Measurements from ENCODE around the gene OR7A5. TPM values are rescaled to one million over a fixed set of nuclear protein-coding genes. Genes with fewer than 3 reads are reported as not detected.
"Not testable (repeated sequence)": the region's sequence is repeated elsewhere in the genome, so short reads cannot be mapped to it uniquely, and the experiment has no call there.

The OR7A5 gene
- total RNA-seq, 2 experiments from 2014 or later: not detected

- DNase-seq (ENCODE audit: low spot score): no peak
Observed at GRCh38 chr19:14779151-14779550, 55.8 kb downstream of the OR7A5 start.

GRCh38 chr19:14778110-14778845 lies 56.7 kb downstream of the OR7A5 start, which contains the start of gene ADGRE2:
TSS of gene ADGRE2 (minus strand) at chr19:14778560. CDS start at chr19:14776756, 1,804 bp downstream.
- H3K4me3 ChIP-seq (ENCODE audit: low read depth, low read length, poor library complexity, severe bottlenecking); BruUV-seq (replicated peaks); DNase-seq (ENCODE audit: low spot score); intact Hi-C loops (cut with micrococcal nuclease; ENCODE audit: unreplicated experiment); H3K4me2 ChIP-seq (ENCODE audit: low read length); H3K36me3 ChIP-seq (ENCODE audit: insufficient read depth, low read length); CTCF ChIA-PET (ENCODE audit: unreplicated experiment); H3K9me2 ChIP-seq (ENCODE audit: insufficient read depth, low read length); H3K4me1 ChIP-seq (ENCODE audit: insufficient read depth, low read length, poor library complexity, severe bottlenecking); H3K27ac ChIP-seq (ENCODE audit: low read depth, low read length, poor library complexity, severe bottlenecking); H2AFZ ChIP-seq (ENCODE audit: low read length); H3K9me3 ChIP-seq (ENCODE audit: low read length); H4K20me1 ChIP-seq (ENCODE audit: insufficient read depth, low read length); POLR2A ChIA-PET; H3K79me2 ChIP-seq (ENCODE audit: insufficient read depth, low read depth, low read length): not testable (repeated sequence)

More at GRCh38 chr19:14779151-14779550, 55.8 kb downstream of the OR7A5 start:
- BruUV-seq (replicated peaks): no TSS peak
- ChIA-PET CTCF (ENCODE audit: unreplicated experiment) (no interaction called here), POLR2A (no interaction called here)
- Histone ChIP-seq H3K4me1 (ENCODE audit: insufficient read depth, low read length, poor library complexity, severe bottlenecking) (peaks cover 5% of the 10 kb centered on the region), H3K4me3 (ENCODE audit: low read depth, low read length, poor library complexity, severe bottlenecking) (no peak overlapping the region), H2AFZ (ENCODE audit: low read length) (no peak overlapping the region), H3K36me3 (ENCODE audit: insufficient read depth, low read length) (no peaks in the 10 kb centered on the region), H3K79me2 (ENCODE audit: insufficient read depth, low read depth, low read length) (no peaks in the 10 kb centered on the region), H3K4me2 (ENCODE audit: low read length) (no peak overlapping the region), H3K9me2 (ENCODE audit: insufficient read depth, low read length) (no peaks in the 10 kb centered on the region), H3K9me3 (ENCODE audit: low read length) (no peaks in the 10 kb centered on the region), H4K20me1 (ENCODE audit: insufficient read depth, low read length) (no peaks in the 10 kb centered on the region), H3K27ac (ENCODE audit: low read depth, low read length, poor library complexity, severe bottlenecking) (no peak overlapping the region)
- intact Hi-C loops (cut with micrococcal nuclease; ENCODE audit: unreplicated experiment): no loop called here
- TF ChIP-seq, protein P1, sequence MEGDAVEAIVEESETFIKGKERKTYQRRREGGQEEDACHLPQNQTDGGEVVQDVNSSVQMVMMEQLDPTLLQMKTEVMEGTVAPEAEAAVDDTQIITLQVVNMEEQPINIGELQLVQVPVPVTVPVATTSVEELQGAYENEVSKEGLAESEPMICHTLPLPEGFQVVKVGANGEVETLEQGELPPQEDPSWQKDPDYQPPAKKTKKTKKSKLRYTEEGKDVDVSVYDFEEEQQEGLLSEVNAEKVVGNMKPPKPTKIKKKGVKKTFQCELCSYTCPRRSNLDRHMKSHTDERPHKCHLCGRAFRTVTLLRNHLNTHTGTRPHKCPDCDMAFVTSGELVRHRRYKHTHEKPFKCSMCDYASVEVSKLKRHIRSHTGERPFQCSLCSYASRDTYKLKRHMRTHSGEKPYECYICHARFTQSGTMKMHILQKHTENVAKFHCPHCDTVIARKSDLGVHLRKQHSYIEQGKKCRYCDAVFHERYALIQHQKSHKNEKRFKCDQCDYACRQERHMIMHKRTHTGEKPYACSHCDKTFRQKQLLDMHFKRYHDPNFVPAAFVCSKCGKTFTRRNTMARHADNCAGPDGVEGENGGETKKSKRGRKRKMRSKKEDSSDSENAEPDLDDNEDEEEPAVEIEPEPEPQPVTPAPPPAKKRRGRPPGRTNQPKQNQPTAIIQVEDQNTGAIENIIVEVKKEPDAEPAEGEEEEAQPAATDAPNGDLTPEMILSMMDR (conservative IDR thresholded peaks at IDR 0.05; ENCODE audit: low read length): no peak
- TF ChIP-seq EZH2phosphoT487 (IDR thresholded peaks at IDR 0.05; ENCODE audit: borderline replicate concordance, low read depth, low read length): no peak

DNA sequence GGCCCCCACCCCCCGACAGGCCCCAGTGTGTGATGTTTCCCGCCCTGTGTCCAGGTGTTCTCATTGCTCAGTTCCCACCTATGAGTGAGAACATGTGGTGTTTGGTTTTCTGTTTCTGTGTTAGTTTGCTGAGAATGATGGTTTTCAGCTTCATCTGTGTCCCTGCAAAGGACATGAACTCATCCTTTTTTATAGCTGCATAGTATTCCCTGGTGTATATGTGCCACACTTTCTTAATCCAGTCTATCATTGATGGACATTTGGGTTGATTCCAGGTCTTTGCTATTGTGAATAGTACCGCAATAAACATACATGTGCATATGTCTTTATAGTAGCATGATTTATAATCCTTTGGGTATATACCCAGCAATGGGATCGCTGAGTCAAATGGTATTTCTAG lies 57.3 kb downstream of the OR7A5 start:
- intact Hi-C loops (cut with micrococcal nuclease; ENCODE audit: unreplicated experiment); CTCF ChIA-PET (ENCODE audit: unreplicated experiment); BruUV-seq (replicated peaks); H3K27ac ChIP-seq (ENCODE audit: low read depth, low read length, poor library complexity, severe bottlenecking); H3K36me3 ChIP-seq (ENCODE audit: insufficient read depth, low read length); POLR2A ChIA-PET; H2AFZ ChIP-seq (ENCODE audit: low read length); H3K79me2 ChIP-seq (ENCODE audit: insufficient read depth, low read depth, low read length); H3K9me3 ChIP-seq (ENCODE audit: low read length); H3K9me2 ChIP-seq (ENCODE audit: insufficient read depth, low read length); H4K20me1 ChIP-seq (ENCODE audit: insufficient read depth, low read length); DNase-seq (ENCODE audit: low spot score); H3K4me2 ChIP-seq (ENCODE audit: low read length); H3K4me3 ChIP-seq (ENCODE audit: low read depth, low read length, poor library complexity, severe bottlenecking); H3K4me1 ChIP-seq (ENCODE audit: insufficient read depth, low read length, poor library complexity, severe bottlenecking): not testable (repeated sequence)

Small RNAs within 50 kb of the gene (small RNA-seq; reads per million reads assigned to genes)
- not detected for gene AC005255.1

Other genes starting within 250 kb of the OR7A5 start
- gene ADGRE3, start 160.3 kb downstream of the OR7A5 start, total RNA-seq (2014; rRNA removed; shearing (Covaris generic)): not detected in 2 replicates
- gene ADGRE3, start 160.3 kb downstream of the OR7A5 start, total RNA-seq (2022): not detected in 2 replicates
- gene ZNF333, start 145.1 kb downstream of the OR7A5 start, total RNA-seq (2014; rRNA removed; shearing (Covaris generic)): 26.1 and 27.3 TPM in 2 replicates
- 25.0 and 30.8 TPM in 2 replicates for gene ZNF333, start 145.1 kb downstream of the OR7A5 start, total RNA-seq (2022)
- gene ADGRE2, start 56.6 kb downstream of the OR7A5 start, total RNA-seq (2014; rRNA removed; shearing (Covaris generic)): not detected in 2 replicates
- 0.11 TPM in 1 of 2 replicates, not detected in the other for gene ADGRE2, start 56.6 kb downstream of the OR7A5 start, total RNA-seq (2022)
- not detected in 2 replicates for gene OR7C1, start within 50 bp of the OR7A5 start, total RNA-seq (2014; rRNA removed; shearing (Covaris generic))
- gene OR7C1, start within 50 bp of the OR7A5 start, total RNA-seq (2022): not detected in 2 replicates
- gene OR7A10, start 13.7 kb upstream of the OR7A5 start, total RNA-seq (2014; rRNA removed; shearing (Covaris generic)): not detected in 2 replicates
- not detected in 2 replicates for gene OR7A10, start 13.7 kb upstream of the OR7A5 start, total RNA-seq (2022)
- not detected in 2 replicates for gene OR7A17, start 50.9 kb upstream of the OR7A5 start, total RNA-seq (2014; rRNA removed; shearing (Covaris generic))
- gene OR7A17, start 50.9 kb upstream of the OR7A5 start, total RNA-seq (2022): not detected in 2 replicates
- not detected in 2 replicates for gene OR7C2, start 106.3 kb upstream of the OR7A5 start, total RNA-seq (2014; rRNA removed; shearing (Covaris generic))
- not detected in 2 replicates for gene OR7C2, start 106.3 kb upstream of the OR7A5 start, total RNA-seq (2022)
- not detected in 2 replicates for gene SLC1A6, start 144.7 kb upstream of the OR7A5 start, total RNA-seq (2014; rRNA removed; shearing (Covaris generic))
- gene SLC1A6, start 144.7 kb upstream of the OR7A5 start, total RNA-seq (2022): not detected in 2 replicates
- not detected in 2 replicates for gene CASP14, start 214.3 kb upstream of the OR7A5 start, total RNA-seq (2014; rRNA removed; shearing (Covaris generic))
- gene CASP14, start 214.3 kb upstream of the OR7A5 start, total RNA-seq (2022): not detected in 2 replicates
- not detected in 2 replicates for gene OR1I1, start 247.0 kb upstream of the OR7A5 start, total RNA-seq (2014; rRNA removed; shearing (Covaris generic))
- not detected in 2 replicates for gene OR1I1, start 247.0 kb upstream of the OR7A5 start, total RNA-seq (2022)